GM21526 (cell line): ENCODE results near the gene SCT.

Experiments
- ATAC-seq: cut with Tn5 transposase; IDR thresholded peaks from one replicate; pipeline ENCODE4 v1.9.1; 2021; ENCODE audit warnings: moderate library complexity; ENCODE audit not compliant: unreplicated experiment, low FRiP score

The SCT gene

DNA sequence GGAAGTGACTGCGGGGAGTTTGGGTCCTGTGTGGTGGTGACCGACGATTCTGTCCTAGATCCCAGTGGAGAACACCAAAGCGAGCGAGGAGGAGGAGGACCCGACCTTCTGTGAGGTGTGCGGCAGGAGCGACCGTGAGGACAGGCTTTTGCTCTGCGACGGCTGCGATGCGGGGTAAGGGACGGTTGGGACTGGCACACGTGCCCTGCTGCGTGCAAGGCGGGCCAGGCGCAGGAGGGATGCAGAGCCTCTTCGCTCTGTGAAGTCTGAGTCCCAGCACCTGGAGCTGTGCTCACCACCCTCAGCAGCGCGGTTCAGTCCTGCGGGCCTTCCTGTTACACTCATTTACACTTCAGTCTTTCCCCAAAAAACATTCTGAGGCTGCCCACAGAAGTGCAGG lies 34.5 kb downstream of the SCT start:
- no peak for ATAC-seq

- no peak for ATAC-seq
These were observed 36.0 kb downstream of the SCT start for GRCh38 chr11:590997-591396.

GRCh38 chr11:589798-590197 lies 37.2 kb downstream of the SCT start:
- ATAC-seq, result no peak

GRCh38 chr11:587978-588380 lies 39.0 kb downstream of the SCT start:
- ATAC-seq, result no peak

- no peak for ATAC-seq
These were observed 39.4 kb downstream of the SCT start for GRCh38 chr11:587546-587945.

GRCh38 chr11:586376-587316 lies 40.3 kb downstream of the SCT start:
- ATAC-seq, result no peak

DNA sequence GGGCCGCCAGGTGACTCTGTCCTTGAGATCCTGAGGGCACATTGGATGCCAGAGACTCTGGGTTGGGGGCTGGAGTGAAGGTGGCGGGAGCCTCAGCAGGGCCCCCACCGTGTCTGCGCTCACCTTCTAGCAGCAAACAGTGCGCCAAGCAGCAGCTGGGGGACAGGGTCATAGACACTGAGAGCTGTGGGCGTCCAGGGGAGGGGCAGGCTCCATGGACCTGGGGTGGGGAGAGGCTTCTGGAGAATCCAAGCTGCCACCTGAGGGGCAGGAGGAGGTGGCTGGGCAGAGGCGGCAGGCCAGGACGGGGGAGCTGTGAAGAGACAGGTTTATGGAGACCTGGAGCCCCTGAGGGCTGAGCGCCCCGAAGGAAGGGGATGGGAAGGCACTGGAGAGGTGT lies 42.7 kb downstream of the SCT start:
- no peak for ATAC-seq

- ATAC-seq, result no peak
These were observed 45.2 kb downstream of the SCT start for GRCh38 chr11:581752-582151.

DNA sequence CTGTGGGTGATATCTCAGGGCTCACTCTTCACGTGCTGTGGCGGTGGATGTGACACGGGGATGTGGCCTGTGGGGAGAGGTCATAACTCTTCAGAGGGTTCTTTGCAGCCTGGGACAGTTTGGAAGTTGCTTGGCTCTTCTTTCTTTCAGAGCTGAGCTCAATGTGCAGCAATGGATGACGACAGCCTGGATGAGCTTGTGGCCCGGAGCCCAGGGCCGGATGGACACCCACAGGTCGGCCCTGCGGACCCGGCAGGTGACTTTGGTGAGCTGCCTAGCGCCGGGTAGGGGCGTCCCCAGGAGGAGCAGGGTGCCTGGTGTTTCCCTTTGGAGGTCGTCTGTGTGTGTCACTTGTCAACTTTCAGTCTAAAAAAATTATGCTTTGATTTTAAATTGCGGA lies 45.6 kb downstream of the SCT start:
- ATAC-seq, result no peak

- ATAC-seq, result no peak
These were observed 47.0 kb downstream of the SCT start for GRCh38 chr11:579830-580601.

DNA sequence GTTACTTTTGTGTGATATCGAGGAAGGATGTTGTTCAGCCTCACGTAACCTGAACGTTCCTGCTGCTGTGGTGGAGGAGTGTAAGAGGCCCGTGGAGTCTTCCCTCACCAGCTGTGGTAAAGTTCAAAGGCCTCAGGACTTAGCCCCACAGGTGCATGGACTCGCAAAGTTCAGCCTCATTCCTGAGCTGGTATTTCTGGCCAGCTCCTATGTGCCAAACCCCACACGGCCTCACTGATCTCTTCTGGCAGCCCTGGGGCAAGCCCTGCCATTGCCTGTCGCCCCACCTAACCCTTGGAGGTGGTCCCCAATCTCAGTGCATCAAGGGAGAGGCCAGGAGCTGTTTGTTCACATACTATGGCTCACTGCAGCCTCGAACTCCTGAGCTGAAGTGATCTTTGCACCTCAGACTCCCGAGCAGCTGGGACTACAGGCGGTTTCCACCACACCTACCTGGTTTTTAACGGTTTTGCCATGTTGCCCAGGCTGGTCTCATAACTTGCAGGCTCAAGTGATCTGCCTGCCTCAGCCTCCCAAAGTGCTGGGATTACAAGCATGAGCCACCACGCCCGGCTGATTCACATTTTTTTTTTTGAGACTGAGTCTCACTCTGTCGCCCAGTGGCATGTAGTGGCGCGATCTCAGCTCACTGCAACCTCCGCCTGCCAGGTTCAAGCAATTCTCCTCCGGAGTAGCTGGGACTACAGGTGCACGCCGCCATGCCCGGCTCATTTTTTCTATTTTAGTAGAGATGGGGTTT lies 48.5 kb downstream of the SCT start:
- ATAC-seq, result no peak

DNA sequence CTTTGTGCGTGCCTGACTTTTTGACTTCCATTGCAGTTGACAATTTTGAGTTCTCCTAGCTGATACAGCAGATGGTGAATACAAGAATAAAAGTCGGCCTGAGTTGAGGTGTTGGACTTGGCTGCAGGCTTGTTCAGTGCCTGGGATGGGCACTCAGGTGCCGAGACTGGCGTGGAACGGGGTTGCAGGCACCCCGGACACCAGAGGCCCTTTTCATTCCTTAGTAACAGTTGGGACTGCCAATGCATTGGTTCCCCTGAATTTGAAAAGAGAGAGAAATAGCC lies 49.4 kb downstream of the SCT start:
- no peak for ATAC-seq

DNA sequence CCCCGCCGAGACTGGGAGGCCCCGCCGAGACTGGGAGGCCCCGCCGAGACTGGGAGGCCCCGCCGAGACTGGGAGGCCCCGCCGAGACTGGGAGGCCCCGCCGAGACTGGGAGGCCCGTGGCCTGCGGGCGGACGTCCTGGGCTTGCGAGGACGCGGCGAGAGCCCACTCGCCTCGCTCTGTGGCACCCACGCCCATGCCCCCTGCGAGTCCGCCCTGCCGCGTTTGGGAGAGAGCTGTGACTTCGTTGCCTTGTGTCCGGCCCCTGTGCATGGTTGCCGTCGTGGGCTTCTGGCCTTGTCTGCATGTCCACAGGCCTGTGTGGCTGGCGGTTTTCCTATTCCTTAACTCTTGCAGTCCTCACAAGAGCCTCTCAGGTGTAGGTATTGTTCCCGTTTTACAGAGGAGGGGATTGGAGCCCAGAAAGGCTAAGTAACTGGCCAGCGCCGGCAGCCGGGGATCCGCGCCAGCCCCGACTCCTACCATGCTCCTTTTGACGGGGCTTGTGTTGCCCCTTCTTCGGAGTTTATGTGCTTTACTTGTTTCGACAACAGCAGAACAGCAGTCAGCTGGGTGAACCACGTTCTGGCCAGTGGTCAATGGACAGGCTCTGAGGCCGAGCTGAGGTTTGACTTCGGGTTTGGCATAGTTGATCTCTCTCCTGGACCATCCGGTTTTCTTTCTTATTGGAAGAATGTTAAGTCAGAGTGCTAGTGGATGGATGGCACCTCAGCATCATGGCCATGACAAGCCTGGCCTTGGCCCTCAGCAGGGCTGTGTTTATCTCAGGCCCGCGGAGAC lies 50.0 kb downstream of the SCT start:
- ATAC-seq, result no peak
